ENCODE results near the gene GXYLT1.

DNA sequence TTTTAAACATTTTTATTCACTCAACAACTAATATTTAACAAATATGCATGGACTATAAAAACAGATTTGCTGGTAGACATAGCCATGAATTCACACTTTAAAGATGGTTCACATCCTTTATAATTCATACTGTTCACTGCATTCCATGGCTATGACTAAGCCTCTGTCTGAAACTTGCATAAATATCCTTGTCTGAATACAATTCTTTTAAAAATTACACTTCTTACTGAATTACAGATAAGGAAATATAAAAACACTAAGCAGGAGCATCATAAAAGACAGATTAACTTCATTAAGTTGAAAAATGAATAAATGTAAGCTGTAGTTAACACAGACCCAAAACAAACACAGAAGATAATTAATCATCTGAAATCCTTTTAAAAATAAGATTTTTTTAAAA is 53.8 kb downstream of the GXYLT1 start:
- TF ChIP-seq, protein P1, sequence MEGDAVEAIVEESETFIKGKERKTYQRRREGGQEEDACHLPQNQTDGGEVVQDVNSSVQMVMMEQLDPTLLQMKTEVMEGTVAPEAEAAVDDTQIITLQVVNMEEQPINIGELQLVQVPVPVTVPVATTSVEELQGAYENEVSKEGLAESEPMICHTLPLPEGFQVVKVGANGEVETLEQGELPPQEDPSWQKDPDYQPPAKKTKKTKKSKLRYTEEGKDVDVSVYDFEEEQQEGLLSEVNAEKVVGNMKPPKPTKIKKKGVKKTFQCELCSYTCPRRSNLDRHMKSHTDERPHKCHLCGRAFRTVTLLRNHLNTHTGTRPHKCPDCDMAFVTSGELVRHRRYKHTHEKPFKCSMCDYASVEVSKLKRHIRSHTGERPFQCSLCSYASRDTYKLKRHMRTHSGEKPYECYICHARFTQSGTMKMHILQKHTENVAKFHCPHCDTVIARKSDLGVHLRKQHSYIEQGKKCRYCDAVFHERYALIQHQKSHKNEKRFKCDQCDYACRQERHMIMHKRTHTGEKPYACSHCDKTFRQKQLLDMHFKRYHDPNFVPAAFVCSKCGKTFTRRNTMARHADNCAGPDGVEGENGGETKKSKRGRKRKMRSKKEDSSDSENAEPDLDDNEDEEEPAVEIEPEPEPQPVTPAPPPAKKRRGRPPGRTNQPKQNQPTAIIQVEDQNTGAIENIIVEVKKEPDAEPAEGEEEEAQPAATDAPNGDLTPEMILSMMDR (IDR thresholded peaks at IDR 0.05) = no peak
- no peak for TF ChIP-seq POLR2A (IDR thresholded peaks at IDR 0.05)
